HL-60/S4 treated with retinoic acid at 250 ng/mL for 4 days and 3 days (cell line): ENCODE data around the gene ACKR3.

Experiments
- in situ Hi-C: fragments of 300-500 bp; cut with MboI; formaldehyde crosslinking; loops from 2 replicates; pipeline ENCODE4 v1.7.0; 2022; ENCODE audit warnings: low sequenced_read_pairs

Gene ACKR3

GRCh38 chr2:236569573-236569973 lies at the start of gene ACKR3:
TSS of gene ACKR3 (plus strand) at chr2:236569825. CDS start at chr2:236580466, 10,641 bp downstream.
- in situ Hi-C loops: no loop called here

- in situ Hi-C loops: loop anchor here (25.0 kb wide), 1 partner anchor 541 kb away; no protein-coding TSS in a partner anchor
These were observed 48.1 kb upstream of the ACKR3 start for GRCh38 chr2:236521556-236521955.

GRCh38 chr2:236523249-236523648 lies 46.4 kb upstream of the ACKR3 start:
- in situ Hi-C loops: loop anchor here (25.0 kb wide), 1 partner anchor 539 kb away; no protein-coding TSS in a partner anchor

GRCh38 chr2:236525411-236525997 lies 44.1 kb upstream of the ACKR3 start:
- in situ Hi-C loops: no loop called here

- in situ Hi-C loops: no loop called here
These were observed 43.0 kb upstream of the ACKR3 start for GRCh38 chr2:236526455-236527158.

GRCh38 chr2:236527159-236527630 lies 42.4 kb upstream of the ACKR3 start:
- in situ Hi-C loops: no loop called here

GRCh38 chr2:236529606-236530005 lies 40.0 kb upstream of the ACKR3 start:
- in situ Hi-C loops: no loop called here

- in situ Hi-C loops: no loop called here
These were observed 39.1 kb upstream of the ACKR3 start for GRCh38 chr2:236530512-236530911.

GRCh38 chr2:236531195-236531594 lies 38.4 kb upstream of the ACKR3 start:
- in situ Hi-C loops: no loop called here

- in situ Hi-C loops: no loop called here
These were observed 37.6 kb upstream of the ACKR3 start for GRCh38 chr2:236531996-236532395.

GRCh38 chr2:236533343-236533742 lies 36.3 kb upstream of the ACKR3 start:
- in situ Hi-C loops: no loop called here

- in situ Hi-C loops: no loop called here
These were observed 34.6 kb upstream of the ACKR3 start for GRCh38 chr2:236535024-236535423.

- in situ Hi-C loops: no loop called here
These were observed 32.8 kb upstream of the ACKR3 start for GRCh38 chr2:236536727-236537398.

GRCh38 chr2:236538242-236538641 lies 31.4 kb upstream of the ACKR3 start:
- in situ Hi-C loops: no loop called here

GRCh38 chr2:236541008-236541562 lies 28.5 kb upstream of the ACKR3 start:
- in situ Hi-C loops: no loop called here

GRCh38 chr2:236544362-236544761 lies 25.3 kb upstream of the ACKR3 start:
- in situ Hi-C loops: no loop called here

GRCh38 chr2:236545248-236545658 lies 24.4 kb upstream of the ACKR3 start:
- in situ Hi-C loops: no loop called here

- in situ Hi-C loops: no loop called here
These were observed 23.7 kb upstream of the ACKR3 start for GRCh38 chr2:236545814-236546480.

- in situ Hi-C loops: no loop called here
These were observed 23.0 kb upstream of the ACKR3 start for GRCh38 chr2:236546561-236547002.

- in situ Hi-C loops: no loop called here
These were observed 21.9 kb upstream of the ACKR3 start for GRCh38 chr2:236547725-236548124.
